ENCODE measurements around the gene AFG1L.
"Not testable (repeated sequence)": the region's sequence is repeated elsewhere in the genome, so short reads cannot be mapped to it uniquely, and the experiment has no call there.

Gene AFG1L

DNA sequence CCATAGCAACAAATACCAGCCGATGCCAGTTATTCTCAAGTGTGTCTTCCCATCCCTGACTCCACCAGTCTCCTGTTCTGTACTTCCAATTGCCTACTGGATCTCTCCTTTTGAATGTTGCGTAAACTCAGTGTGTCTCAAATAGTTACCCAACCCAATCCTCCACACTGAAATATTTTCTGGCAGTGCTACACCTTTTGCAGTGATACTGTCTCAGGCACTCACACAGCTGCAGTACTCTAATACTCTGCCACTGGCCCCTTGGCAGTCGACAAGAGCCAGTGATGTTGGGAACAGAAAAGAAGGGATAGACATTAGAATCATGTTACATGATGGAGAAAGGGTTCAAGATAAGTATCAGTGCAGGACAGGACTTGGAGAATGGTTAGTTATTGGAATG, 234.0 kb downstream of the AFG1L start:
- DNase-seq, result no peak

DNA sequence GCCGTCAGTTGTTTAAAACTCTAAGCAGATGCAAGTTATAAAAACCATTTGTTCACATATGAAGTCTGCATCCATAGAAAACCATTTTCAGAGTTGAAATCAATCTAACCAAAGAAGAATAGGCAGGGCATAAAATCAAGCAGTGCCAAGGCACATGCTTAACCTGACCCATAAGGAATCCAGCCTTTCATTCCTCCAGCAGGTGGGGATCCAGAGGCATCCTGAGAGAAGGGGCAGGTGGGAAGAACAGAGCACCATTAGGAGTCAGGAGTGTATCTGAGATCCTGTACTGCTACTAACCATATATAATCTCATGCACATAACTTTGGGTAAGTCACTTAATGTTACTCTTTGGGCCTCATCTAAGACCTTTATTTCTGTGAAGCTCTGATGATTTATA, 236.5 kb downstream of the AFG1L start:
- DNase-seq, result no peak

DNA sequence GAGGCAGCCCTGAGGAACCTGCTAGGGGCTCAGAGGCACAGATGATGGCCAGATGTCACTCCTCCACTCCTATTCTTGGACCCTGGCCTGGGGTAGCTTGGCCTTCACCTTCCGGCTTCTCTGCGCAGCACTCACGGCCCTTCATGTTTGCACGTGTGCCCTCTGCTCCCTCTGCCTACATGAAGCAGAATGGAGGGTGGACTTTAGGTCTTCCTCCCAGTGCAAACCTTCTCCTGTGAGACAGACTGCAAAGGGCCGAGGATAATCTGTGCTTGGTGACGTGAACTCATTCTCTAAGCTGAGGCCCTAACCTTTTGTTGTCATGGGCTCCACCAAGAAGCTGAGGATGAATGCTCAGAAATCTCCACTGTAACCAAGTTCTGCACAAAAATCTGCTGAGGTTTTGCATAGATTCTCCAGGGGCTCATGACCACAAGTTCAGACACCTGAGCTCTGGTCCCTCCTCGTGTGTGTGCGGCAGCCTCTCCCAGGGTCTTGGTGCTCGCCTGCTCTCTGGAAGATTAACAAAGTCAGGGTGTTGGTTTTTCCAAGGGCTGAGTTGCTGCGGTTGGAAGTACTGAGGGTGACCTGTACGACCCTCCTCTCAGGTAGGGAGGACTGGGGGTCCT, 240.4 kb downstream of the AFG1L start:
- DNase-seq, result no peak

DNA sequence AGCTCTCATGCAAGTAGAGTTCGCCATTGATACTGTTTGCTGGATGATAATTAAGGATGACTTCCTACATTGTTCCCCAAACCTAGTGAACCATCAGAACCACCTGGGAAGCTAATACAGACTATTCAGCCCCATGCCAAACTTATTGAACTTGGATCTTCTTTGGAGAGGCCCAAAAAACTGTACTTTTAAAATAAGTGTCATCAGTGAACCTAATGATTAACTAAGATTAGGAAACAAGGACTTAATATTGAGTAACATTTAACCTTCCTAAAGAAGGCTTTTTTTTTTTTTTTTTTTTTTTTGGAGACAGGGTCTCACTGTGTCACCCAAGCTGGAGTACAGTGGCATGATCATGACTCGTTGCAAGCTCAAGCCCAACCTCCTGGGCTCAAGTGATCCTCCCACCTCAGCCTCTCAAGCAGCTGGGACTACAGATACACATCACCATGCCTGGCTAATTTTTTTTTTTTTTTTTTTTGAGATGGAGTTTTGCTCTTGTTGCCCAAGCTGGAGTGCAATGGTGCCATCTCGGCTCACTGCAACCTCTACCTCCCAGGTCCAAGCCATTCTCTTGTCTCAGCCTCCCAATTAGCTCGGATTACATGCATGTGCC, 241.2 kb downstream of the AFG1L start:
- DNase-seq, result not testable (repeated sequence)

DNA sequence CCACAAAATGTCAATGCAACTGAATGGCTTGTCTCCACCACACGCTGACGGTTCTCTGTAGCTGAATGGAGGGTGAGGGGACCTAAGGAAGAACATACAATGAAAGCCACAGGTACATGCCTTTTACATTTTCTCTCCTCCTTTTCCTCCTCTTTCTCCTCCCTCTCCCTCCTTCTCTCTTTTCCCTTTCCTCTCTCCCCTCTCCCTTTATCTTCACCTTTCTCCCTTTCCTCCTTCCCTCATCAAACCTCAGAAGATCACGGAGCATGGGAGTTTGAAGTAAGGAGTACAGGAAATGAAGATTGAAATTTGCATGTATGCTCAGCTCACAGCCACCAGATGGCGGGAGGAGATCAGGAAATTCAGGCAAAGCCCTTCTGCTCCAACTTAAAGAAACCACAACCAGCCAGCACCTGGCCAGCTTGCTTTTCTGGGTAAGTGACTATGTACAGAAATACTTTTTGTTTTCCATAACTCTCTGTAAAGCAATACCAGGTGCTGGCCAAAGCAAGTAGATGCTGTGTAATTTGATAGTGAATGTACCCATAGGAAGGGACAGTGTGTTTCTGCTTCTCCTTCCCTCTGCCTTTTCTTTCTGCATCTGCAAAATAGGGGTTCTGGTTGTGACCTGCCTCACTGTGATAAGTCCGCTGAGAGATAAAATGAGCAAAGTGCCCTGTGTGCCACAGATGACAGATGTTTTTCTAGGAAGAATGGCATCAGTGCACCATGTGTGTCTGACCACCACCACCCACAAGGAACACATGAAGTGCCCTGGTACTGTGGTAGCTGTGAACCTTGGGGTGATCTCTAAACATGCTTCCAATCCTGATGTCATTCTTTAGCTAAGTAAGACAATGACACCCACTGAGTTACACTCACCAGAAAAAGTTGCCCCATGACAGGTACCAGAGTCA, 247.2 kb downstream of the AFG1L start:
- peak; percentile 64 to 75 for DNase-seq

DNA sequence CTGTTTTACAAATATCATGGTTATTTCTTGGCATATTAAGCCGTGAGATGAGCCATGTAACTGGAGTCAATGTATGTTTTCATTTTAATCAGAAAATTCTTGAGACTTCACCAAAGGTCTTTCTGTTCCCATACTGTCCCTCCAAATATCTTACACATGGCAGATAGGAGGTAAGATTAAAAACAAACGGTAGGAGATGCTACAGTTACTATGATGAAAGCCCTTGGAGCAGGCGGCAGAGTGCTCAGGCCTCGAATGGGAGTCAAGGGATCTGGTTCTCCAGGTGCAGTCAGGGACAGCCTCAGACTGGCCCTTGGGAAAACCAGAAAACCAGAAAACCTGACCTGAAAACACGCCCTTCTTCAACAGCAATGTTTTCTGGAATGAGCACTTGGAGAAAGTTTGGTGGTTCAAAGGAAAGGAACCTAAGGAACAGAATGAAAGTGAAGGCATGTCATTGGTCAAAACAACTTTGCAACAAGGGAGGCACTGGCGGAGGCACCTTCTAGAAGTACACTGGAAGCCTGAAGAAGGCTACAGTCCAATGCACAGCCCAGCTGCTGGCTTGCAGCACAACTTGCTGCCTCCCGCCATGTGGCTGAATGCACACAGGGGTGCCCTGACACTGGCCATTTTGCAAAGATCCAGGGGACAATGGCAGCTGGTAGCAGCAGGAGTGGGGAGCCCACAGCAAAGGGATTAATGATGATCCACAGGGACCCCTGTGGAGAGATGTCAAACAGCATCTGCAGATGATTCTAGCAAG, 248.5 kb downstream of the AFG1L start:
- no peak for DNase-seq

DNA sequence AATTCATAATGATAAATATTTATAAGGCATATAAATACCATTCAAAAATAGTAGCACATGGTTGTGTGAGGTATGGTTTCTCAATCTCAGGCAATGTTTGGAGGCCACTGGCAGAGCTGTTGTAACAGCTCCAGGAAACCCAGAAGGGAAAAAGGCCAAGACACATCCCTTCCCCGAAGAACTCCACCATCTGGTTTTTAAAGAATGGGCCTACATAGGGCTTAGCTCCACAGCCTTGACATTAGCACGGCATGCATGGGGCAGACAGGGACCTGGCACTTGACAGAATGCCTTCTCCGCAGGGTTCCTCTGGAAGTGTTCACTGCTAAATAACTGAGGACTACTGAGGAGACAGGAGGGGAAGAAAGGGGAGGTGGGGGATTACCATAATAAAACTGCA, 249.8 kb downstream of the AFG1L start:
- no peak for DNase-seq

DNA sequence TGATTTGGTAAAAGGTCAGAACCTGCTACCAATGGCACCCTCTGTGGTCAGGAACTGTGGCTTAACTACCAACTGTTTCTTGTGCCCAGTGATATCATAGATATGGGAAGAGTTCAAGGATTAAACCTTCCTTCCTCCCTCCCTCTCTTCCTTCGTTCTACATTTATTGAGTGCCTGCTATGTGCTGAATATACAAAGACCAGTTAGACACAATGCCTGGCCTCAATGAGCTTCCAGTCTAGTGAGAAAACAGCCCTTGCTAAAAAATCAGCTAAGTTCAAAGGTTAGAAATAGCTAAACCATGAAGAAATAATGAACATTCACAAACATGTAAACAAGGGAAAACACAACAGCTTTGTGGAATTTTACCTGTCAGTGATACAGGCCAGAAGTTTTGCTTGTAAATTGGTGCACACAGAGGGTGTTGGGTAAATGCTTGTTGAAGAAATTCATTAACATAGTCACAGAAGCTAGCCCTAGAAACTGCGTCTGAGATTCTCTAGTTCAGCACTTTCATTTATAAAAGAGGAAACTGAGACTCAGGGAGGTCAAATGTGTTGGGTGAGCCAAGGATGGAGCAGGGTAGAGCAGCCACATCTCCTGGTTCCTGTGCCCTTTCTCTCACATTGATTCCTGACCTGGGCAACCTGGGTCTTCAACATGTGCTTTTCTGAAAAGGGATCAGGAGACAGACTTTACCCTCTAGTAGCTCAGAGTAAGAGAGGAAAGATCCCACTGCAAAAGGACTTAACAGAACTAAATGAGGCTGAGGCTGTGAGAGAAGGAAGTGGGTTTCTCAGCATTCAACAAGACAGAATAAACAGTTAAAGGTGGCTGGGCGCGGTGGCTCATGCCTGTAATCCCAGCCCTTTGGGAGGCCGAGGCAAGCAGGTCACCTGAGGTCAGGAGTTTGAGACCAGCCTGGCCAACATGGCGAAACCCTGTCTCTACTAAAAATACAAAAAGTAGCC, 251.5 kb downstream of the AFG1L start:
- DNase-seq, result no peak

DNA sequence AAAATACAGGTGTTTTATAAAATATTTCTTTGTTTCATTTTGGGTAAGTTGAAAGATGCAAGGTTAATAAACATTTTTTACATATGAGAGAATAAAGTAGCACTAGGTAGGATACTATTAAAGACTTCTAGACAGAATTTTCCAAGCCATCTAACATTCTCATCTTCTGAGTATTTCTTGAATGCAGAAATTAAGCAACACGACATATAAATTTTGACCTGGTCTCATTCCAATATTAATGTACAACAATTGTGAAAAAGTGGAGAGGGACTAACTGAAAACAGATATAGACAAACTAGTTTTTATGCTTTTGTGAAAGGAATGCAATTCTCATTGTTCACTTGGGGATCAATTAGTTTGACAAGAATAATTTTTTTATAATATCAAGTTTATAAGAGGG, 254.4 kb downstream of the AFG1L start:
- no peak for DNase-seq

DNA sequence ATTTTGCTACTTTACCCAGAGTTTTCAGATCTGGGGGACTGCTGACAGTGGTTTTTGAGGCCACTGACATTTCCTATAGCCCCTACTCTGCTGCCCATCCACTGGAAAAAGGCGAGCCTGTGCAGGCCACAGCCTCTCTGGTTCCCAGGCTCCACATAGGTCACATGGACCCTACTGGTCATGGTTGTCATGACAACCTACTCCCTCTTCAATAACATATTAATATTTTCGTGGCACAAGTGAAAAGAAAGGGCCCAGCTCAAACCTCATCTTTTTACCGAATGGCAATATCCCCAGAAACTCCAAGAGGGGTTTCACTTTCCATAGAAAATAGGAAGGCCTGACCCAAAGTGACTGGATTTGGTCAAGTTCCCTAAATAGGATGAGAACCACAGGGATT, 254.9 kb downstream of the AFG1L start:
- no peak for DNase-seq

DNA sequence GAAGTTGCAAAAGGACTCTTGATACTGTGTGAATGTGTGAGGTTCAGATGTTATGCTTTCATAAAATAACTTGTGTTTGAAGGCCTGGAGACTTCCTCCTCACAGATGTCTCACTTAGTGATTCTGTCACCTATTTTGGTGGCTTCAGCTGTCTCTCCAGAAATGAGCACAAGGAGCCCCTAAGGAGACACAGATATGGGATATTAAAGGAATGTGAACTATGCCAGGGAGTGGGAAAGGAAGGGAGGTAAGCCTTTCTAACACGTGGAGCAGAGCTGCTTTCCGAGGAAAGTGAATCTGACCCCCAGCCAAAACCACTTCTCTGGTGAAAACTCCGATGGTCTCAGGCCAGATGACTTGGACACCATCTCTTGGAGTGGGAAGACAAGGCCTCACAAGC, 255.4 kb downstream of the AFG1L start:
- no peak for DNase-seq

DNA sequence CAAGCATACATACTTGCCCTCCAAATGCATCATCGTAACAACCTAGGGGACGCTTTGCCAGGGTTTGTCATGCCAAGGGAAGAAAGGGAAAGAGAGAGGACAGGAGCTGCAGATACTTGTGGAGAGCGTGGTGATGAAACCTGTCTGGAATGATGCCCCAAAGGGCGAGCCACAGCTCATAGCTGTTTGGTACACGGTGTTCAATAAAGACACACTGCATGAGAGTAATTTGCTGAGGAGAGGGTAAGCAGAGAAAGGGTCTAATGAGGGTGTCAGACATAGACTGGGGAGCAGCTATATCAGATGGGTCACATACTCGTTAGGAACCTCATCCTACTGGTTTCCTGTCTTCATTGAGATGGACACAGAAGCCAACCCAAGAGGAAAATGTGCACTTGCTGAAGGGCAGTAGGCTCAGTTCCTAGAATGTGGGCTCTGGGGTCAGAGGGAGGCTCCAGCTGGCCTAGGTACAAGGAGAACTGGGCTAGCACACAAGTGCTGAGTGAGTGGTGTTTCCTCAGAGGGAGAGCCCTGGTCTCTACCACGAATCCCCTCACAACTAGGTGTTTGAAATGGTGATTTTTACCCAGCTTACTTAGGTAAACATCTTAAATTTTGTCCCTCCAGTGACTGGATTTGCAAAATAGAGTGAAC, 260.7 kb downstream of the AFG1L start:
- no peak for DNase-seq

DNA sequence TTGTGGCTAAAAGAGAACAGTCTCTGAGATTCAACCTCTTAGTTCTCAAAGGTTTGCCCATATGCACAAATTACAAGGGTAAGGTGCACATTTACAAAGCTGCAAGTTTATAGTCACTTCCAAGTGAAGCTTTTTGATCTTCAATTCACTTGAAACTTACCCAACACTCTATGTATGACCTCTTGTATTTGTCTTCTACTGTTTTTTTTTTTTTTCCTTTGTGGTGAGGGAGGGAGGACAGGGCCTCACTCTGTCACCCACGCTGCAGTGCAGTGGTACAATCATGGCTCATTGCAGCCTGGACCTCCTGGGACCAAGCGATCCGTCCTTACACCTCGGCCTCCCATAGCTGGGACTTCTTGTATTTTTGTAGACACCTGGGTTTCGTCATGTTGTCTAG, 261.4 kb downstream of the AFG1L start:
- DNase-seq, result no peak

DNA sequence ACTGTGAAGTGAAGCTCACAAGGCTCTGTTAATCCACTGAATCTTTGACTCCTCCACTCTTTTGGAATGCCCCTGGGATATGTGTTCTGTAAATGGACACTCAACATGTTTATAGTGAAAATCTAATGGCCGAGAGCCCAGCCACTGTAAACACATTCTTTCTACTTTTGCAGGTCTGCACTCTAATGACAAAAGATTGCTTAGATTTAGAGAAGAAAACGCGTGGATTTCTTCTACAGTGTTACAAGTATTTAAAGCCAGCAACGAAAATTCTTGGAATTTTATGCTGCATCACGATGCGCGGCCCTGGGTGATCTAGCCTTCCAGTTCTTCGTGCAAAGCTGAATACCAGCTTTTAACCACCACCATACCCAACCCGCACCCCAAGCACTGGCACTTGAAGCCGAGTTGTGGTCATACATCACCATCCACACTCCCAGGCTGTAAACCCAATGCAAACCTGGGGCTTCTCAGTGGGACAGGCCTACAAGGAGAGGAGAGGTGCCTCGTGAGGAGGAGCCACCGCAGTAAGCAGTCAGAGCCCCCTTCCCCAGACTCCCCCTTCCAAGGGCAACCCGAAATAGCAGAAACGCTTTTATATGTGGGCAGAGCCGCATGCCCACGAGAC, 262.1 kb downstream of the AFG1L start:
- DNase-seq, result no peak

DNA sequence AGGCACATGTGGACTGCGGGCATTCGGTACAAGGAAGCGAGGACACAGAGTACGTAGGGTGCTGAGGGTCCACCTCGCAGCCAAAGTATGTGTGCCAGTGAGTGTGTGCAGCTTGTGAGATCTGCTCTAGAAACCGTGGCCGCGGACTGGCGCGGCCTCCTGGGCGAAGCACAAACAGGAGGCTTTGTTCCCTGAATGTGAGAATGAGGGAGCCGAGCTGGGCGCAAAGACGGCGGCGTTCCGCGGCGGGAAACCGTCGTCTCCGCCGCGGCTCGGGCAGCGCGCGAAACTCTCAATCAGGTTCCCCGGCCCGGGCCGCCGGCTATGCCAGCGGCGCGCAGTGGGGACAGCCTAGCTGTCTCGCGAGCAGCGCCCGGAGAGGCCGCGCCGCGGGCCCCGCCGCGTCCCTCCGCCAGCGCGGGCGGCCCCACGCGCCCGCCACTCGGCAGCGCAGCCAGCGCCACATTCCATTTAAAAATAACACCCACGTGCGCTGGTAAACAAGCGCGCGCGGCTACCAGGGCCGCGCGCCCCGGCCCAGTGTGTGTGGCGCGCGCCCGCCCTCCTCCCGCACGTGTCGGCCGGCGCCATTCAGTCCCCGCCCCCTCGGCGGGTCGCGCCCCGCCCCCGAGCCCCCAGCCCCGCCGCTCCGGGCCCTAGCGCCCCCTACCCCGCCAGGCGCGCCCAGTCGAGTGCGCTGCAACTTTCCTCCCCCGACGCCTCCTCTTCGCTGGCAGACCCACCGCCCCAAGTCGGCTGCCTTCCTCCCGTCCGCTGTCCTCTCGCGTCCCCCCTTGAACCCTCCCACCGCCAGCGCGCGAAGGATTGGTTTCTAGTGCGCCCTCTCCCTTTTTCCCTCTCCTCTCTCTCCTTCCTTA, 262.9 kb downstream of the AFG1L start:
- DNase-seq, result peak; percentile 73 to 79

DNA sequence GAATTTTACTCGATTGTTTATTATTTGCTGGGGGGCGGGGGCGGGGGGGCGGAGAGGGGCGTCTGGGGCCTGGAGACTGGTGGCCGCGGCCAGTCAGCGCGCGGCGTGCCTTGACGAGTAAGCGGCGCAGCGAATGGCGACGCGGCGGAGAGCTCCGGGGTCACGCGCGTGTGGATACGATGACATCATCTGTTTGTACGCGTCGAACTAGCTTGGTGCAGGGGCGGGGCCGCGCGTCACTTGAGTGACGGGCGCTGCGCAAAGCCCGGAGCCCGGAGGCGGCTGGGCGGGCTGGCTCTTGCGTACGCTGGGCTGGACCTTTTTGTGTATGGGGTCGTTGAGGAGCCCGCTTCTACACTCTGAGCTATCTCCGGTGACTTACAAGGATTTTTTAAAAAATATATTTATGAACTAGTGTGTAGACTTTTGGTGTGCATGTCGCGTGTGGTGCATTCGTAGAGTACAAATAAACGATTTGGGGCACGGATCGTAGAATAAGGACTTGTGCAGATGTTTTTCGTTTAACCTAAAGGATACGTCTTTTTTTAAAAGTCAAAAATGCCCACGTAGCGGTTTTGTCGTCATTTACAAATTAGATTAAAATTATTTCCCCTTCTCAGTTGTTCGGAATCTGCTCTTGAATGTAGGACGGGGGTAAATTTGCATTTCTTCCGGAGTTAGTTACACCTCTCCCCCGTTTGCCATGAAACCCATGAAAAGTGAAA, 263.7 kb downstream of the AFG1L start:
- peak; percentile 93 to 94 for DNase-seq

DNA sequence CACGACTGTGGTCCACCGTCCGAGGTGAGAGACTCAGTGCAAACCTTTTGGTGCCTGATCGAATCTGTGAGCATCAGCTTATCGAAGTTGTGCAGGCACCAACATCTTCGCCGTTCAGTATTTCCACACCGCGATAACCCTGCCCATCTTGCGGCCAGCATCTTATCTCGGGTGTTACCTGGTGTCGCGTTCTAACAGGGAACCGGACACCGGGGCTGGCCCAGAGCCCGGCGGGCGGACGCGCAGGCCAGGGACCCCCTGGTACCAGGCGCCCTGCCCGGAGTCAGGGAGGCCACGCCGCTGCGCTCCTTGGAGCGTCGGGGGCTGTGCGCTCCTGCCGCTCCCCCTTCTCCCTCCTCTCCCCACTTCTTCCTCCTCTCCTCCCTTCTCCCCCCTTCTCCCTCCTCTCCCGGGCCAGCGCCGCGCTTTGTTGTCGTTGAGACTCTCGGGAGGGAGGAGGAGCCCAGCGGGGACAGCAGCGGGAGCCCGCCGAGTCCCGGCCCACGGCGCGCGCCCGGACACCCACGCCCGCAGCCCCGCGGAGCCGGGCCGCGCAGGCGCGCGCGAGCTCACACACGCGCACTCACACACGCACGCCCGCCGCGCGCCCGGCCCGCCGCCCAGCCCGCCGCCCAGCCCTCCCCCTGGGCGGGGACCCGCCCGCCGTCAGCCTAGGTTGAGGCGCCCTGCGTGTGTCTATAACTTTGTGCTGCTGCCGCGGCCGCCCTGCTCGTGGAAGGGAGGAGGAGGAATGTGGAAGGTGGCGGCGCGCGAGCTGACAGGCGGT, 264.4 kb downstream of the AFG1L start:
- DNase-seq, result peak; percentile 82 to 86

DNA sequence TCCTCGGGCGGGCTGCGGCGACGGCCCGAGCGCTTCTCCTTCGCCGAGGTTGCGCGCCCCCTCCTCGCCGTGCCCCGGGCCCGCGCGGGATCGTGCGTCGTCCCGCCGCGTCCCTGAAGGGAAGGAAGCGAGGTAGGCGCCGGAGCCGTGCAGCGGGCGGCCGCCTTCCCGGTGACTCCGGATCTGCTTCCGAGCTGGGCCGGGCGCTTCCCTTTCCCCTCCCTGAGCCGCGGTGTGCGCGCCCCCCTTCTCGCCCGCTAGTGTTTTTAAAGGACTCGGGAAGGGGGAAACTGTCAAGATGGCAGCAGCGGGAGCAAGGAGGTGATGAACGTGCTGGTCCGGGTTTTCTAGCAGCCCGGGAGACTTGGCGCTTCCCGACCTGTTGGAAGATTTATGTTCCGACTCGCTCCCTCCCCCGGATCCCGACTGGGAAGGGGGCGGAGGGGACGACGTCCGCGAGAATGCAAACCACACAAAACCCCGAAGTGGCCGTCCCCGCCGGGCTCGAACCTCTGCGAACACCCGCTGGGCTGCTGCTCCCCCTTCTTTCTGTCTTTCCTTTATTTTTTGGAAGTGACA, 265.1 kb downstream of the AFG1L start:
- no peak for DNase-seq
